Neutrophil (primary cell): ENCODE results near the gene ZNRF3.

Experiments used
- H3K27ac ChIP-seq: fragments of 200-600 bp; sonication (generic); 2 replicates; pipeline ENCODE4 v1.5.1; 2016; ENCODE audit warnings: mild to moderate bottlenecking, moderate library complexity
- H3K27me3 ChIP-seq: fragments of 200-600 bp; sonication (generic); 2 replicates; pipeline ENCODE4 v1.6.0; 2016; ENCODE audit warnings: mild to moderate bottlenecking
- H3K36me3 ChIP-seq: fragments of 200-600 bp; sonication (generic); 2 replicates; pipeline ENCODE4 v1.5.1; 2017
- H3K4me1 ChIP-seq, 2 experiments: fragments of 200-600 bp in 1 of 2; sonication (generic) in 1 of 2; 1 replicate in 1 of 2; 2 replicates in 1 of 2; pipeline versions ENCODE4 v1.5.1 to v1.6.1; 2013 to 2016; ENCODE audit warnings: low read depth in 1 of 2, low read length in 1 of 2, mild to moderate bottlenecking in 1 of 2, moderate library complexity in 1 of 2; ENCODE audit not compliant: control insufficient read depth in 1 of 2, insufficient read depth in 1 of 2
- H3K4me3 ChIP-seq, 2 experiments: fragments of 200-600 bp in 1 of 2; sonication (generic) in 1 of 2; 1 replicate in 1 of 2; 2 replicates in 1 of 2; pipeline ENCODE4 v1.5.1; 2013 to 2016; ENCODE audit warnings: low read depth in 1 of 2, low read length in 1 of 2, mild to moderate bottlenecking in 1 of 2, moderate library complexity in 1 of 2
- H3K9me3 ChIP-seq: fragments of 200-600 bp; sonication (generic); 2 replicates; pipeline ENCODE4 v1.5.1; 2016
- CTCF ChIP-seq: fragments of 200-600 bp; sonication (generic); IDR thresholded peaks from 2 replicates; pipeline ENCODE4 v1.5.1; 2016; ENCODE audit warnings: antibody characterized with exemption

Gene ZNRF3

GRCh38 chr22:28997342-28997741 is 114.0 kb downstream of the ZNRF3 start:
- Histone ChIP-seq H3K27me3 (peaks cover 18% of the 10 kb centered on the region), H3K9me3 (no peaks in the 10 kb centered on the region), H3K36me3 (no peaks in the 10 kb centered on the region), H3K27ac (no peak overlapping the region), H3K4me3 (no peak overlapping the region), H3K4me1 (no peaks in the 10 kb centered on the region)
- TF ChIP-seq CTCF: no peak

- no peak overlapping the region for H3K4me3 ChIP-seq
- H3K36me3 ChIP-seq: no peaks in the 10 kb centered on the region
- TF ChIP-seq CTCF: no peak
- H3K27me3 ChIP-seq: peaks cover 30% of the 10 kb centered on the region
- no peaks in the 10 kb centered on the region for H3K4me1 ChIP-seq
- no peaks in the 10 kb centered on the region for H3K9me3 ChIP-seq
- no peak overlapping the region for H3K27ac ChIP-seq
Observed at GRCh38 chr22:28998681-28999080, 115.3 kb downstream of the ZNRF3 start.

DNA sequence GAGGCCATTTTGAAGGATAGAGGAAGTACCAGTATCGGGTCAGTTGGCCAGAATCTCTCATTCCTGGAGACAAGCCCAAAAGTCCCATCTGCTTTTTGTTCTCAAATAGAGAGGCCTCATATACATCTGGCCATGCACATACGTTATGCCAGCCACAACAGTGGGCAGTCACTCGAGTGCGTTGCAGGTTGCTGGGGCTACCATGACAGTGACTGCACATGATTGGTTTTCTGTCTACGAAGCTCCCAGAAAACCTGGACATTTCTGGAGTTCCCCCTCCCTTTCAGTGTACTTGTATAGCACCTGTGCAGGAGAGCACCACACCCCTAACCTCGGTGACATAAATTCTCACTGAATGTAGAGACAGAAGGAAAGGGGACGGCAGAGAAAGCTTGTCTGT is 116.1 kb downstream of the ZNRF3 start:
- no peak for TF ChIP-seq CTCF
- Histone ChIP-seq H3K4me3 (no peak overlapping the region), H3K27ac (no peak overlapping the region), H3K4me1 (no peaks in the 10 kb centered on the region), H3K27me3 (peaks cover 38% of the 10 kb centered on the region), H3K9me3 (no peaks in the 10 kb centered on the region), H3K36me3 (no peaks in the 10 kb centered on the region)

- Histone ChIP-seq H3K9me3 (no peaks in the 10 kb centered on the region), H3K27ac (no peak overlapping the region), H3K27me3 (peaks cover 39% of the 10 kb centered on the region), H3K4me1 (no peaks in the 10 kb centered on the region), H3K36me3 (no peaks in the 10 kb centered on the region), H3K4me3 (no peak overlapping the region)
- no peak for TF ChIP-seq CTCF
Observed at GRCh38 chr22:28999919-29000556, 116.7 kb downstream of the ZNRF3 start.

DNA sequence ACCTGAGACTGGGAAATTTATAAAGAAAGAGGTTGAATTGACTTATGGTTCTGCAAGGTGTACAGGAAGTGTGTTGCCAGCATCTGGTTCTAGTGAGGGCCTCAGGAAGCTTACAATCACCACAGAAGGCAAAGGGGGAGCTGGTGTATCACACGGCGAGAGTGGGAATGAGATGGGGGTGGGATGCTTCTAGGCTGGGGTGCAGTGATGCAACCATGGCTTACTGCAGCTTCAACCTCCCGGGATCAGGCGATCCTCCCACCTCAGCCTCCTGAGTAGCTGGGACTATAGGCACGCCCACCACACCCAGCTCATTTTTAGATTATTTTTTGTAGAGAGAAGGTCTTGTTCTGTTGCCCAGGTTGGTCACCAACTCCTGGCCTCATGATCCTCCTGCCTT is 117.3 kb downstream of the ZNRF3 start:
- H3K4me1 ChIP-seq: no peaks in the 10 kb centered on the region
- no peak overlapping the region for H3K27ac ChIP-seq
- H3K27me3 ChIP-seq: peaks cover 45% of the 10 kb centered on the region
- no peak for TF ChIP-seq CTCF
- no peak overlapping the region for H3K4me3 ChIP-seq
- no peaks in the 10 kb centered on the region for H3K9me3 ChIP-seq
- no peaks in the 10 kb centered on the region for H3K36me3 ChIP-seq

- no peak overlapping the region for H3K27ac ChIP-seq
- H3K36me3 ChIP-seq: no peaks in the 10 kb centered on the region
- no peak overlapping the region for H3K4me3 ChIP-seq
- H3K9me3 ChIP-seq: no peaks in the 10 kb centered on the region
- no peaks in the 10 kb centered on the region for H3K4me1 ChIP-seq
- peaks cover 59% of the 10 kb centered on the region for H3K27me3 ChIP-seq
- TF ChIP-seq CTCF: no peak
Observed at GRCh38 chr22:29002603-29003002, 119.2 kb downstream of the ZNRF3 start.
